HUDEP-2 (cell line): Measurements from ENCODE around the gene TMEM89.

ENCODE experiments used
- DNase-seq, 76 experiments: peaks; one replicate each; lab custom pipeline; 2025; ENCODE audit not compliant: unreplicated experiment in 76 of 76; lab: John Stamatoyannopoulos, UW

Gene TMEM89

GRCh38 chr3:48644898-48645760 lies 23.6 kb upstream of the TMEM89 start:
- DNase-seq, result no peak

- DNase-seq, result no peak
These were observed 21.0 kb upstream of the TMEM89 start for GRCh38 chr3:48642605-48643004.

GRCh38 chr3:48641396-48641795 lies 19.8 kb upstream of the TMEM89 start:
- no peak for DNase-seq

- no peak for DNase-seq
These were observed 18.5 kb upstream of the TMEM89 start for GRCh38 chr3:48639944-48640606.

GRCh38 chr3:48637305-48637704 lies 15.7 kb upstream of the TMEM89 start:
- DNase-seq, result no peak

- no peak for DNase-seq
These were observed 14.6 kb upstream of the TMEM89 start for GRCh38 chr3:48636149-48636655.

- DNase-seq, result peak; percentile 53 to 97 (median 92)
These were observed 13.9 kb upstream of the TMEM89 start, which contains the start of gene SLC26A6 for GRCh38 chr3:48635222-48636021. SLC26A6 (minus strand) TSS chr3:48635461; CDS start chr3:48635393, 68 bp downstream.

- peak in 59 of 76 experiments; percentile 5 to 66 (median 38) for DNase-seq
These were observed 13.2 kb upstream of the TMEM89 start for GRCh38 chr3:48634661-48635221.

GRCh38 chr3:48633743-48634142 lies 12.2 kb upstream of the TMEM89 start:
- DNase-seq, result no peak

- no peak for DNase-seq
These were observed 11.7 kb upstream of the TMEM89 start for GRCh38 chr3:48633256-48633655.

GRCh38 chr3:48631516-48632448 lies 10.2 kb upstream of the TMEM89 start:
- DNase-seq, result no peak

GRCh38 chr3:48630833-48631232 lies 9.3 kb upstream of the TMEM89 start:
- no peak for DNase-seq

- DNase-seq, result no peak
These were observed 8.8 kb upstream of the TMEM89 start for GRCh38 chr3:48630407-48630806.

- no peak for DNase-seq
These were observed 8.3 kb upstream of the TMEM89 start for GRCh38 chr3:48629894-48630293.

- DNase-seq, result no peak
These were observed 6.9 kb upstream of the TMEM89 start for GRCh38 chr3:48628277-48629017.

GRCh38 chr3:48625600-48625999 lies 4.0 kb upstream of the TMEM89 start:
- DNase-seq, result no peak

GRCh38 chr3:48624767-48625166 lies 3.2 kb upstream of the TMEM89 start:
- no peak for DNase-seq

GRCh38 chr3:48623851-48624547 lies 2.4 kb upstream of the TMEM89 start:
- no peak for DNase-seq
